Stimulated activated CD4-positive, alpha-beta T cell treated with anti-CD3 and anti-CD28 coated beads, Interleukin-2, amount 100 ng/mL, for 4 hours (primary cell): Measurements from ENCODE around the gene STK17A.
A peak's percentile ranks its signal among the peaks of the same experiment; 100 is the strongest.

Source experiments
- DNase-seq: peaks from one replicate; pipeline ENCODE4 v3.0.0-alpha.2; 2020; ENCODE audit warnings: low read depth

STK17A gene

GRCh38 chr7:43634384-43634783 lies 51.5 kb downstream of the STK17A start:
- DNase-seq, result no peak

- DNase-seq, result no peak
Measured at GRCh38 chr7:43636093-43636492, 53.2 kb downstream of the STK17A start.

GRCh38 chr7:43637114-43637806 lies 54.4 kb downstream of the STK17A start:
- DNase-seq, result no peak

- no peak for DNase-seq
Measured at GRCh38 chr7:43639858-43640491, 57.1 kb downstream of the STK17A start.

GRCh38 chr7:43640679-43641078 lies 57.8 kb downstream of the STK17A start:
- DNase-seq, result no peak

GRCh38 chr7:43642897-43643630 lies 60.2 kb downstream of the STK17A start:
- no peak for DNase-seq

- DNase-seq, result no peak
Measured at GRCh38 chr7:43643846-43644245, 60.9 kb downstream of the STK17A start.

GRCh38 chr7:43645699-43646226 lies 62.9 kb downstream of the STK17A start:
- no peak for DNase-seq

- DNase-seq, result no peak
Measured at GRCh38 chr7:43646603-43647338, 63.9 kb downstream of the STK17A start.

GRCh38 chr7:43647339-43647672 lies 64.4 kb downstream of the STK17A start:
- DNase-seq, result no peak

- DNase-seq, result no peak
Measured at GRCh38 chr7:43647673-43648472, 65.0 kb downstream of the STK17A start.

- peak; percentile 29 for DNase-seq
Measured at GRCh38 chr7:43648473-43649406, 65.8 kb downstream of the STK17A start.

GRCh38 chr7:43649755-43650274 lies 66.9 kb downstream of the STK17A start:
- DNase-seq, result peak; percentile 35

- no peak for DNase-seq
Measured at GRCh38 chr7:43650457-43651052, 67.6 kb downstream of the STK17A start.

- no peak for DNase-seq
Measured at GRCh38 chr7:43652364-43652763, 69.5 kb downstream of the STK17A start.

GRCh38 chr7:43653466-43653865 lies 70.6 kb downstream of the STK17A start:
- DNase-seq, result no peak

- DNase-seq, result no peak
Measured at GRCh38 chr7:43653891-43654504, 71.1 kb downstream of the STK17A start.

- no peak for DNase-seq
Measured at GRCh38 chr7:43655584-43655983, 72.7 kb downstream of the STK17A start.

- DNase-seq, result no peak
Measured at GRCh38 chr7:43656997-43657396, 74.1 kb downstream of the STK17A start.
